GM23338 (cell line): ENCODE measurements around the gene BCCIP. TPM values are rescaled to one million over a fixed set of nuclear protein-coding genes. Genes with fewer than 3 reads are reported as not detected.

Experiments used
- ATAC-seq: fragments of 200-7000 bp; cut with Tn5 transposase; 3 replicates; pipeline ENCODE4 v1.9.1; 2020
- DNase-seq: peaks from one replicate; pipeline ENCODE4 v3.0.0-alpha.2; 2015; ENCODE audit warnings: low spot score
- H2AFZ ChIP-seq: fragments of 200-600 bp; sonication (generic); 2 replicates; pipeline ENCODE4 v1.8.0; 2016; ENCODE audit warnings: antibody characterized with exemption, mild to moderate bottlenecking, moderate library complexity
- H3F3A ChIP-seq: fragments of 200-600 bp; sonication (generic); replicated peaks from 2 replicates; pipeline ENCODE4 v1.8.0; 2017; ENCODE audit warnings: antibody characterized with exemption, mixed run types, low read depth
- H3K27ac ChIP-seq: fragments of 200-600 bp; sonication (generic); 2 replicates; pipeline ENCODE4 v1.6.1; 2016; ENCODE audit warnings: low read depth
- H3K27me3 ChIP-seq: fragments of 200-600 bp; sonication (generic); 2 replicates; pipeline ENCODE4 v1.8.0; 2016; ENCODE audit warnings: mild to moderate bottlenecking, mixed run types, moderate library complexity; ENCODE audit not compliant: insufficient read depth
- H3K36me3 ChIP-seq: fragments of 200-600 bp; sonication (generic); 2 replicates; pipeline ENCODE4 v1.8.0; 2016; ENCODE audit warnings: mild to moderate bottlenecking; ENCODE audit not compliant: insufficient read depth
- H3K4me1 ChIP-seq: fragments of 200-600 bp; sonication (generic); 2 replicates; pipeline ENCODE4 v1.8.0; 2016; ENCODE audit warnings: mild to moderate bottlenecking, moderate library complexity; ENCODE audit not compliant: insufficient read depth
- H3K4me2 ChIP-seq: fragments of 200-600 bp; sonication (generic); 2 replicates; pipeline ENCODE4 v1.7.1; 2017; ENCODE audit warnings: mixed run types
- H3K4me3 ChIP-seq: fragments of 200-600 bp; sonication (generic); 2 replicates; pipeline ENCODE4 v1.6.1; 2016; ENCODE audit warnings: mixed run types
- H3K79me2 ChIP-seq: fragments of 200-600 bp; sonication (generic); replicated peaks from 2 replicates; pipeline ENCODE4 v1.8.0; 2017; ENCODE audit warnings: mild to moderate bottlenecking; ENCODE audit not compliant: insufficient read depth
- H3K9me2 ChIP-seq: fragments of 200-600 bp; sonication (generic); 2 replicates; pipeline ENCODE4 v1.8.0; 2017; ENCODE audit not compliant: insufficient read depth
- H4K20me1 ChIP-seq: fragments of 200-600 bp; sonication (generic); replicated peaks from 2 replicates; pipeline ENCODE4 v1.8.0; 2017; ENCODE audit warnings: mild to moderate bottlenecking; ENCODE audit not compliant: insufficient read depth
- H3K27ac Mint-ChIP-seq: 2 replicates; pipeline ENCODE4 v1.8.0; 2020; ENCODE audit warnings: inconsistent platforms, mild to moderate bottlenecking, moderate library complexity, mixed read lengths
- H3K27me3 Mint-ChIP-seq: 3 replicates; pipeline ENCODE4 v1.8.0; 2022; ENCODE audit warnings: low read depth, mild to moderate bottlenecking, moderate library complexity, mixed read lengths, inconsistent platforms; ENCODE audit not compliant: insufficient read depth, poor library complexity
- H3K36me3 Mint-ChIP-seq: 3 replicates; pipeline ENCODE4 v1.8.0; 2021; ENCODE audit warnings: low read depth, mild to moderate bottlenecking, inconsistent platforms, moderate library complexity, mixed read lengths
- H3K4me1 Mint-ChIP-seq: 3 replicates; pipeline ENCODE4 v1.8.0; 2020; ENCODE audit warnings: mild to moderate bottlenecking, inconsistent platforms, mixed read lengths
- H3K4me3 Mint-ChIP-seq: 3 replicates; pipeline ENCODE4 v1.8.0; 2021; ENCODE audit warnings: moderate library complexity, mild to moderate bottlenecking, inconsistent platforms, mixed read lengths
- H3K9me3 Mint-ChIP-seq: 3 replicates; pipeline ENCODE4 v1.8.0; 2020; ENCODE audit warnings: moderate library complexity, mild to moderate bottlenecking, inconsistent platforms, mixed read lengths
- CREB1 ChIP-seq: fragments of 250-450 bp; sonication (Bioruptor Pico); IDR thresholded peaks from 2 replicates; pipeline ENCODE4 v1.5.0; 2020; ENCODE audit warnings: low read depth, mild to moderate bottlenecking, moderate library complexity
- ZNF114 ChIP-seq: fragments of 250-450 bp; sonication (Bioruptor Pico); IDR thresholded peaks from 2 replicates; pipeline ENCODE4 v1.5.0; 2020; ENCODE audit warnings: mild to moderate bottlenecking, moderate library complexity
- ZNF462 ChIP-seq: fragments of 250-450 bp; sonication (Bioruptor Pico); IDR thresholded peaks from 2 replicates; pipeline ENCODE4 v1.5.0; 2020; ENCODE audit warnings: mild to moderate bottlenecking, moderate library complexity
- polyA plus RNA-seq: library from polyadenylated mRNA; unstranded; fragments of >200 nt; fragmentation: Nextera tagmentation; extraction: Ambion mirVana; gene quantifications from 2 replicates; pipeline ENCODE4 v1.2.1, GENCODE V29; 2016
- total RNA-seq: library from RNA; depleted of rRNA; stranded (reverse); fragments of >200 nt; shearing (Covaris generic); gene quantifications from 2 replicates; pipeline ENCODE4 v1.2.3, GENCODE V29; 2014

BCCIP gene
- total and polyA plus RNA-seq, 2 experiments from 2014 or later, result 98.6 to 214 TPM

DNA sequence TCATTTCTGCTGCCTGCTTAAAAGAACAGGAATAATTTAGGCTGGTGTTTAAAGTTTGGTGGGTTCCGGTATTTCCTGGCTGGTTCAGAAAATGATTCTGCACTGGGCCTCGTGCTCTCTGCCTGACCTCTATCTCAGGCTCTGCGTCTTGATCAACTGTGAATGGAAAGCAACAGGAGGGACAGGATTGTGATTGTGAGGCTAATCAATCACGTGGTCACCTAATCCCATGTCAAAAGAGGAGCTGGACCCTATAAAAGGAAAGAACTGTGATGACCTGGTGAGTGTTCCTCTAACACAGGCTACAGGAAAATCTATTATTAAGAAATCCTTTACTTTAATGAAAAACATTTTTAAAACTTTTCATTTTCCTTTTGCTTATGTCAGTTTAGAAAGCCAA is 57.8 kb downstream of the BCCIP start, which contains the start of gene DHX32:
DHX32 (minus strand) TSS at position 101 of the 400 bp plus-strand sequence. CDS start 468 bp downstream, outside the sequence.
- DNase-seq, result peak; percentile 91

More for the DNA sequence above, 57.8 kb downstream of the BCCIP start, which contains the start of gene DHX32:
- no peaks in the 10 kb centered on the region for H3K79me2 ChIP-seq
- H3K36me3 ChIP-seq, result peaks cover 7% of the 10 kb centered on the region; the same call in 1 of the 2 replicates
- H3K9me2 ChIP-seq, result no peaks in the 10 kb centered on the region
- peaks cover 20% of the 10 kb centered on the region for H3K4me1 ChIP-seq
- no peaks in the 10 kb centered on the region; the same call in 1 of the 2 replicates for H4K20me1 ChIP-seq
- peak within 1 kb of the TSS; percentile 60 for H3K4me2 ChIP-seq
- Mint-ChIP-seq H3K27ac (peak within 1 kb of the TSS; percentile 77), H3K4me1 (peaks cover 29% of the 10 kb centered on the region), H3K4me3 (peak within 1 kb of the TSS; percentile 65), H3K36me3 (peaks cover 38% of the 10 kb centered on the region), H3K27me3 (peaks cover 6% of the 10 kb centered on the region), H3K9me3 (peaks cover 21% of the 10 kb centered on the region)
- H3K4me3 ChIP-seq, result peak within 1 kb of the TSS; percentile 26
- no peak for TF ChIP-seq CREB1
- no peak for TF ChIP-seq ZNF114 (CRISPR knock-in tag)
- TF ChIP-seq ZNF462, result peak; percentile 78; the same call in 1 of the 2 replicates
- no peak within 1 kb of the TSS for H2AFZ ChIP-seq
- no peak within 1 kb of the TSS for H3K27ac ChIP-seq
- no peaks in the 10 kb centered on the region for H3K27me3 ChIP-seq
- peak; percentile 98 for ATAC-seq
- no peaks in the 10 kb centered on the region for H3F3A ChIP-seq
